Trophoblast cell (in vitro differentiated cells and primary cell): ENCODE results near the gene HOXC5.

ENCODE experiments used
- DNase-seq, 2 donors: peaks; one replicate each; pipeline ENCODE4 v3.0.0-alpha.2; 2016
- H2AFZ ChIP-seq: 2 replicates; pipeline ENCODE4 v1.6.1; 2013; ENCODE audit warnings: low read length, moderate library complexity, mild to moderate bottlenecking; ENCODE audit not compliant: insufficient read depth, poor library complexity
- H2AK5ac ChIP-seq: 2 replicates; pipeline ENCODE4 v1.6.1; 2013; ENCODE audit warnings: mild to moderate bottlenecking, low read length
- H2BK120ac ChIP-seq: 2 replicates; pipeline ENCODE4 v1.6.1; 2013; ENCODE audit warnings: low read length, mild to moderate bottlenecking, moderate library complexity; ENCODE audit not compliant: insufficient read depth, poor library complexity
- H2BK12ac ChIP-seq: 2 replicates; pipeline ENCODE4 v1.6.1; 2013; ENCODE audit warnings: mild to moderate bottlenecking, low read length, moderate library complexity
- H2BK5ac ChIP-seq: 2 replicates; pipeline ENCODE4 v1.6.1; 2013; ENCODE audit warnings: low read length, low read depth, moderate library complexity, mild to moderate bottlenecking; ENCODE audit not compliant: poor library complexity
- H3K14ac ChIP-seq: 2 replicates; pipeline ENCODE4 v1.6.1; 2013; ENCODE audit warnings: mild to moderate bottlenecking, low read length
- H3K18ac ChIP-seq: 2 replicates; pipeline ENCODE4 v1.6.1; 2013; ENCODE audit warnings: mild to moderate bottlenecking, low read length
- H3K23ac ChIP-seq: 2 replicates; pipeline ENCODE4 v1.6.1; 2013; ENCODE audit warnings: low read length
- H3K27ac ChIP-seq: 2 replicates; pipeline ENCODE4 v1.5.1; 2013; ENCODE audit warnings: low read depth, mild to moderate bottlenecking, inconsistent platforms, low read length, moderate library complexity
- H3K27me3 ChIP-seq: 2 replicates; pipeline ENCODE4 v1.6.1; 2013; ENCODE audit warnings: inconsistent platforms, mild to moderate bottlenecking, low read length, moderate library complexity; ENCODE audit not compliant: insufficient read depth
- H3K36me3 ChIP-seq, 2 experiments: 1 replicate in 1 of 2; 2 replicates in 1 of 2; pipeline ENCODE4 v1.6.1; 2013; ENCODE audit warnings: low read length in 2 of 2, mild to moderate bottlenecking in 2 of 2, moderate library complexity in 1 of 2; ENCODE audit not compliant: insufficient read depth in 2 of 2, control insufficient read depth in 1 of 2
- H3K4ac ChIP-seq: 2 replicates; pipeline ENCODE4 v1.6.1; 2013; ENCODE audit warnings: low read depth, mild to moderate bottlenecking, low read length, moderate library complexity
- H3K4me1 ChIP-seq, 2 experiments: 1 replicate in 1 of 2; 2 replicates in 1 of 2; pipeline ENCODE4 v1.6.1; 2013; ENCODE audit warnings: low read length in 2 of 2, mild to moderate bottlenecking in 2 of 2, moderate library complexity in 1 of 2; ENCODE audit not compliant: insufficient read depth in 2 of 2, control insufficient read depth in 1 of 2
- H3K4me2 ChIP-seq: 2 replicates; pipeline ENCODE4 v1.6.1; 2013; ENCODE audit warnings: inconsistent platforms, mild to moderate bottlenecking, low read length, moderate library complexity
- H3K4me3 ChIP-seq: 2 replicates; pipeline ENCODE4 v1.5.1; 2013; ENCODE audit warnings: mild to moderate bottlenecking, low read depth, low read length, inconsistent platforms
- H3K79me1 ChIP-seq: one replicate; pipeline ENCODE4 v1.6.1; 2013; ENCODE audit warnings: low read length
- H3K79me2 ChIP-seq: 2 replicates; pipeline ENCODE4 v1.6.1; 2013; ENCODE audit warnings: low read length, mild to moderate bottlenecking; ENCODE audit not compliant: control insufficient read depth, insufficient read depth, poor library complexity
- H3K9ac ChIP-seq: 2 replicates; pipeline ENCODE4 v1.6.1; 2013; ENCODE audit warnings: mild to moderate bottlenecking, low read length
- H3K9me3 ChIP-seq: 2 replicates; pipeline ENCODE4 v1.6.1; 2013; ENCODE audit warnings: low read depth, mild to moderate bottlenecking, control low read depth, inconsistent platforms, low read length; ENCODE audit not compliant: insufficient read depth
- H4K12ac ChIP-seq: 2 replicates; pipeline ENCODE4 v1.6.1; 2013; ENCODE audit warnings: low read depth, mild to moderate bottlenecking, low read length, moderate library complexity
- H4K8ac ChIP-seq: 2 replicates; pipeline ENCODE4 v1.6.1; 2013; ENCODE audit warnings: low read depth, mild to moderate bottlenecking, low read length, moderate library complexity
- H4K91ac ChIP-seq: one replicate; pipeline ENCODE4 v1.6.1; 2013; ENCODE audit warnings: low read depth, mild to moderate bottlenecking, low read length, moderate library complexity
- WGBS: extraction: QIAGEN DNeasy Blood & Tissue Kit; methylation state at CpG from one replicate; pipeline ENCODE4 v1.1.7; 2013; ENCODE audit warnings: missing lambda C conversion rate; ENCODE audit not compliant: insufficient read length, insufficient coverage; ENCODE audit errors: extremely low coverage; 5-methylcytosine and 5-hydroxymethylcytosine counted together

The HOXC5 gene

DNA sequence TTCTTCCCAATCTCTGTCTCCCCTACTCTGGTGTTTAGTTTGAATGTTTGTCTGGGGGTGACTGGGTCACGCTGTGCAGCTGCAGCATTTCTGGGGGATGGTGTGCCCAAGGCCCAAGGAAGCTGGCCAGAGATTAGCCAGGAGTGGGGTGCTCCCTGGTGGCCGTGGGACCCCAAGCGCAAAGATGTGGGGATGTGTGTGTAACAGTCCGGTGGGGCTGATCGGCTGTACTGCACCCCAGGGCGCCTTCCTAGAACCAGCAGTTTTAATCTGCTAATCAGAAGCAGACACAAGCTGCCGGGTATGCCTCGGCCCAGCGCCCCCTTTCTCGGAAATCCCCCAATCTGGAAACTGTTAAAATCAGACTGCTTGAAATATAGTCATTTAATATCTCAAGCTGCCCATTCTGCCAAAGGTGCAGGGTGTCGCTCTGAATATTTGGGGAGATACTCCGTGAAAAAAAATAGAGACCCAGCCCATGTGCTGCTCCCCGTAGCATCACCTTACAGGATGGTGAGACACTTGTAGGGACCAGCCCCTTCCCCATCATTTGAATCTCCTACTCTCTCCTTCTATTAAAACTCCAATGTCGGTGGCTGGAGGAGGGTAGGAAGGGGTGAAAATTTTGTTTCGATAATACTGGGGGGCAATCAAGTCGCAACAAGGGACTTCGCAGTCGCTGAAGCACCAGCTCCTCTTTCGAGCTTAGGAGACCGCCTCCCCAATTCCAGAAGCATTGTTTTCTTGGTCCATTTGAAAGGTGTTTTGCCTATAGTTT lies 28.6 kb upstream of the HOXC5 start:
- no peak overlapping the region for H4K12ac ChIP-seq
- H3K4me2 ChIP-seq = no peak overlapping the region
- no peak overlapping the region for H2BK120ac ChIP-seq
- no peak overlapping the region for H3K27ac ChIP-seq
- no CpG with 5 or more reads among the region's 20 CpGs for WGBS
- H3K79me1 ChIP-seq = no peaks in the 10 kb centered on the region
- no peak overlapping the region for H3K23ac ChIP-seq
- H2AK5ac ChIP-seq = no peak overlapping the region
- no peak overlapping the region for H2AFZ ChIP-seq
- no peak overlapping the region for H3K4me3 ChIP-seq
- DNase-seq = no peak
- no peak overlapping the region for H3K18ac ChIP-seq
- H3K36me3 ChIP-seq = no peaks in the 10 kb centered on the region
- peaks cover 0 to 3% of the 10 kb centered on the region in 2 experiments for H3K4me1 ChIP-seq
- H3K27me3 ChIP-seq = peaks cover 92% of the 10 kb centered on the region
- no peak overlapping the region for H2BK5ac ChIP-seq
- H3K9me3 ChIP-seq = peaks cover 8% of the 10 kb centered on the region
- H4K8ac ChIP-seq = no peak overlapping the region
- H4K91ac ChIP-seq = no peak overlapping the region
- H2BK12ac ChIP-seq = no peak overlapping the region
- no peak overlapping the region for H3K9ac ChIP-seq
- H3K4ac ChIP-seq = no peak overlapping the region
- no peaks in the 10 kb centered on the region for H3K79me2 ChIP-seq
- no peak overlapping the region for H3K14ac ChIP-seq

DNA sequence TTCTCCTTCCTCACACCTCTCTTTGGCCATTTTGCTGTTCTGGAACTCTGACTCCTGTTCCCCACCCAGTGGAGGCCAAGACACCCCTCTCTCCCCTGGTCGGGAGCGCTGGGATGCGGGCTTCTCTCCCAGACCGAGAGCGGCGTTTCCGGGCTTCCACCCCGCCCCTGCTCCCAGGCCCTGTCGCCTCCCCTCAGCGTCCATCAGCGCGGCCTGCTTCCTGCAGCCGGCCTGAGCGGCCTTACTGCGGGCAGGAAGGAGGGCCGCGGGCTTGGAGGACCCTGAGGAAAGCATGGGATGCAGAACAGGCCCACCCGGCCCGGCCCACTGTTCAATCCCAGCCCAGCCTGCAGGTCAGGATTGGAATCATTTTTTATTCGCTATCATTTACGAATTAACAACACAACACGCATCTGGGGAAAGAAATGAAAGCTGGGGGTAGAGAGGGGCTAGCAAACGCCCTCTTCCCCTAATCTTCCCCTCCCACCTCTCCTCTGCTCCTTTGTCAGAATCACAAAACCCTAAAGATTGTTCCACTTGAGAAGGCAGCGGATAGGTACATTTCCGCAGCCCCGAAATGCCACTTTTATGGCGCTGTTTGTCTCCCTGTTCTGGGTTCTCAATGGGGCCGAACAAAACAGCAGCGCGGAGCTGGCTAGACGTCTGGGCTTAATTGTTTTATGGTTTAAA lies 27.9 kb upstream of the HOXC5 start:
- Histone ChIP-seq H3K4me3 (no peak overlapping the region), H3K18ac (no peak overlapping the region), H2BK120ac (no peak overlapping the region), H3K4me2 (no peak overlapping the region), H3K4ac (no peak overlapping the region), H4K91ac (no peak overlapping the region), H2BK12ac (no peak overlapping the region), H3K23ac (no peak overlapping the region), H2AK5ac (no peak overlapping the region), H2BK5ac (no peak overlapping the region), H3K9ac (no peak overlapping the region), H3K4me1 (peaks cover 0 to 3% of the 10 kb centered on the region in 2 experiments), H3K27ac (no peak overlapping the region), H4K12ac (no peak overlapping the region), H3K36me3 (no peaks in the 10 kb centered on the region), H3K79me2 (no peaks in the 10 kb centered on the region), H2AFZ (no peak overlapping the region), H3K27me3 (peaks cover 92% of the 10 kb centered on the region), H4K8ac (no peak overlapping the region), H3K14ac (no peak overlapping the region), H3K79me1 (no peaks in the 10 kb centered on the region), H3K9me3 (peaks cover 13% of the 10 kb centered on the region)
- WGBS = no CpG with 5 or more reads among the region's 31 CpGs
- DNase-seq = no peak

- Histone ChIP-seq H3K18ac (no peak overlapping the region), H3K14ac (no peak overlapping the region), H3K79me2 (no peaks in the 10 kb centered on the region), H2BK5ac (no peak overlapping the region), H2AFZ (no peak overlapping the region), H3K36me3 (no peaks in the 10 kb centered on the region), H3K4me1 (no peaks in the 10 kb centered on the region), H3K4me2 (no peak overlapping the region), H2AK5ac (no peak overlapping the region), H3K4me3 (no peak overlapping the region), H3K9ac (no peak overlapping the region), H4K8ac (no peak overlapping the region), H3K27ac (no peak overlapping the region), H3K23ac (no peak overlapping the region), H4K12ac (no peak overlapping the region), H3K9me3 (peaks cover 11% of the 10 kb centered on the region), H2BK120ac (no peak overlapping the region), H3K79me1 (no peaks in the 10 kb centered on the region), H3K4ac (no peak overlapping the region), H3K27me3 (peaks cover 92% of the 10 kb centered on the region), H2BK12ac (no peak overlapping the region), H4K91ac (no peak overlapping the region)
- no CpG with 5 or more reads among the region's 26 CpGs for WGBS
- no peak for DNase-seq
These were observed 27.4 kb upstream of the HOXC5 start for GRCh38 chr12:54005531-54005852.

GRCh38 chr12:54005853-54006558 lies 26.8 kb upstream of the HOXC5 start:
- Histone ChIP-seq H4K12ac (no peak overlapping the region), H2BK120ac (no peak overlapping the region), H2AFZ (no peak overlapping the region), H2BK12ac (no peak overlapping the region), H3K79me2 (no peaks in the 10 kb centered on the region), H3K4ac (no peak overlapping the region), H2BK5ac (no peak overlapping the region), H3K4me2 (no peak overlapping the region), H4K91ac (no peak overlapping the region), H3K18ac (no peak overlapping the region), H3K27me3 (peaks cover 91% of the 10 kb centered on the region), H4K8ac (no peak overlapping the region), H3K4me3 (no peak overlapping the region), H3K4me1 (no peaks in the 10 kb centered on the region), H3K9me3 (peaks cover 8% of the 10 kb centered on the region), H3K36me3 (no peaks in the 10 kb centered on the region), H3K9ac (no peak overlapping the region), H3K27ac (no peak overlapping the region), H3K14ac (no peak overlapping the region), H3K79me1 (no peaks in the 10 kb centered on the region), H3K23ac (no peak overlapping the region), H2AK5ac (no peak overlapping the region)
- peak; percentile 85 to 97 for DNase-seq
- no CpG with 5 or more reads among the region's 39 CpGs for WGBS
